SU-DHL-6 (cell line): Measurements from ENCODE around the gene ARHGAP45.

Experiments used
- H2AFZ ChIP-seq: fragments of 200-600 bp; sonication (generic); 2 replicates; pipeline ENCODE4 v1.6.1; 2014; ENCODE audit warnings: low read depth, mild to moderate bottlenecking, moderate library complexity, mixed read lengths, antibody characterized with exemption, low read length; ENCODE audit not compliant: severe bottlenecking
- H3F3A ChIP-seq: fragments of 200-600 bp; shearing (Covaris generic); 2 replicates; pipeline ENCODE4 v1.6.0; 2016; ENCODE audit warnings: antibody characterized with exemption, mild to moderate bottlenecking; ENCODE audit not compliant: insufficient read depth
- H3K27ac ChIP-seq: fragments of 200-600 bp; sonication (generic); 2 replicates; pipeline ENCODE4 v1.5.1; 2016; ENCODE audit warnings: low read depth, mild to moderate bottlenecking, low read length, moderate library complexity, mixed read lengths
- H3K27me3 ChIP-seq: fragments of 200-600 bp; sonication (generic), shearing (Covaris generic); 2 replicates; pipeline ENCODE4 v1.6.0; 2014; ENCODE audit warnings: mild to moderate bottlenecking, low read length
- H3K36me3 ChIP-seq: fragments of 200-600 bp; sonication (generic); 2 replicates; pipeline ENCODE4 v1.6.1; 2014; ENCODE audit warnings: mild to moderate bottlenecking, low read length, mixed read lengths
- H3K4me2 ChIP-seq: fragments of 300-600, 200-600 bp; shearing (Covaris generic), sonication (generic); 2 replicates; pipeline ENCODE4 v1.6.0; 2014; ENCODE audit warnings: low read length, low read depth, mild to moderate bottlenecking; ENCODE audit not compliant: poor library complexity, severe bottlenecking
- H3K4me3 ChIP-seq: fragments of 200-600 bp; sonication (generic); 2 replicates; pipeline ENCODE4 v1.5.1; 2014; ENCODE audit warnings: antibody characterized with exemption, low read length, mild to moderate bottlenecking, mixed read lengths; ENCODE audit not compliant: insufficient read depth, poor library complexity, severe bottlenecking
- H3K79me2 ChIP-seq: fragments of 200-600 bp; sonication (generic); 2 replicates; pipeline ENCODE4 v1.6.1; 2014; ENCODE audit warnings: mild to moderate bottlenecking, low read length, moderate library complexity; ENCODE audit not compliant: insufficient read depth
- H3K9ac ChIP-seq: fragments of 200-600 bp; sonication (generic); 2 replicates; pipeline ENCODE4 v1.7.0; 2014; ENCODE audit warnings: mild to moderate bottlenecking, low read length
- H3K9me2 ChIP-seq: fragments of 200-600 bp; sonication (generic); replicated peaks from 2 replicates; pipeline ENCODE4 v1.6.1; 2014; ENCODE audit warnings: low read length; ENCODE audit not compliant: insufficient read depth
- H3K9me3 ChIP-seq: fragments of 200-600 bp; sonication (generic); 2 replicates; pipeline ENCODE4 v1.6.1; 2014; ENCODE audit warnings: low read length, mixed read lengths; ENCODE audit not compliant: insufficient read depth
- H4K20me1 ChIP-seq: fragments of 200-600 bp; sonication (generic); 2 replicates; pipeline ENCODE4 v1.6.1; 2014; ENCODE audit warnings: low read depth, mild to moderate bottlenecking, antibody characterized with exemption, low read length, moderate library complexity, mixed read lengths
- CTCF ChIP-seq: fragments of 200-600 bp; sonication (generic); IDR thresholded peaks from one replicate; pipeline ENCODE4 v1.5.1; 2017; ENCODE audit warnings: antibody characterized with exemption, mild to moderate bottlenecking, low read length, moderate library complexity; ENCODE audit not compliant: insufficient read depth, poor library complexity, severe bottlenecking
- EZH2phosphoT487 ChIP-seq: fragments of 200-600 bp; sonication (generic), shearing (Covaris generic); conservative IDR thresholded peaks from 2 replicates; pipeline ENCODE4 v1.6.1; 2018; ENCODE audit warnings: mild to moderate bottlenecking, antibody characterized with exemption, low read length, moderate library complexity, mixed read lengths

Gene ARHGAP45

GRCh38 chr19:1047696-1048147 lies 19.2 kb upstream of the ARHGAP45 start:
- TF ChIP-seq EZH2phosphoT487 (no peak), CTCF (no peak)
- H3F3A ChIP-seq, result no peaks in the 10 kb centered on the region
- no peak overlapping the region for H3K27ac ChIP-seq
- no peak overlapping the region for H3K9ac ChIP-seq
- H3K79me2 ChIP-seq, result no peaks in the 10 kb centered on the region
- no peaks in the 10 kb centered on the region for H3K27me3 ChIP-seq
- no peak overlapping the region for H3K4me3 ChIP-seq
- H3K4me2 ChIP-seq, result no peak overlapping the region
- H2AFZ ChIP-seq, result no peak overlapping the region
- H3K9me2 ChIP-seq, result no peaks in the 10 kb centered on the region
- H3K36me3 ChIP-seq, result peaks cover 4% of the 10 kb centered on the region; the same call in 1 of the 2 replicates
- H3K9me3 ChIP-seq, result no peaks in the 10 kb centered on the region
- H4K20me1 ChIP-seq, result no peaks in the 10 kb centered on the region

- H3K79me2 ChIP-seq, result no peaks in the 10 kb centered on the region
- H3K9me2 ChIP-seq, result no peaks in the 10 kb centered on the region
- H3K9ac ChIP-seq, result no peak overlapping the region
- no peaks in the 10 kb centered on the region for H3K27me3 ChIP-seq
- peaks cover 4% of the 10 kb centered on the region; the same call in 1 of the 2 replicates for H3K36me3 ChIP-seq
- no peak for TF ChIP-seq EZH2phosphoT487
- TF ChIP-seq CTCF, result no peak
- no peaks in the 10 kb centered on the region for H3F3A ChIP-seq
- no peak overlapping the region for H3K4me3 ChIP-seq
- H3K27ac ChIP-seq, result no peak overlapping the region
- H3K9me3 ChIP-seq, result no peaks in the 10 kb centered on the region
- no peak overlapping the region for H3K4me2 ChIP-seq
- H2AFZ ChIP-seq, result no peak overlapping the region
- H4K20me1 ChIP-seq, result no peaks in the 10 kb centered on the region
These were observed 17.9 kb upstream of the ARHGAP45 start for GRCh38 chr19:1049106-1049505.

GRCh38 chr19:1049800-1050199 lies 17.2 kb upstream of the ARHGAP45 start:
- Histone ChIP-seq H3K9me2 (no peaks in the 10 kb centered on the region), H3K4me2 (no peak overlapping the region), H3F3A (no peaks in the 10 kb centered on the region), H4K20me1 (no peaks in the 10 kb centered on the region), H3K27me3 (no peaks in the 10 kb centered on the region), H3K36me3 (peaks cover 4% of the 10 kb centered on the region; the same call in 1 of the 2 replicates), H3K4me3 (no peak overlapping the region), H3K27ac (no peak overlapping the region), H3K79me2 (no peaks in the 10 kb centered on the region), H3K9me3 (no peaks in the 10 kb centered on the region), H3K9ac (no peak overlapping the region), H2AFZ (no peak overlapping the region)
- TF ChIP-seq EZH2phosphoT487, result no peak
- TF ChIP-seq CTCF, result no peak
